Right lobe of liver (tissue), 6 donors: Measurements from ENCODE around the gene ARHGAP30. TPM values are rescaled to one million over a fixed set of nuclear protein-coding genes. Genes with fewer than 3 reads are reported as not detected.

ENCODE experiments used
- ATAC-seq, 4 donors: fragments of 200-7000 bp; cut with Tn5 transposase; one replicate each; pipeline ENCODE4 v1.9.1; 2020; ENCODE audit warnings: mild to moderate bottlenecking in 4 of 4, moderate library complexity in 4 of 4
- DNase-seq, 3 donors: peaks; one replicate each; pipeline ENCODE4 v3.0.0-alpha.2; 2020
- H3K27ac ChIP-seq, 3 donors: fragments of 200-600 bp; one replicate each; pipeline ENCODE4 v1.8.0; 2022
- H3K27me3 ChIP-seq, 2 donors: fragments of 200-600 bp; one replicate each; pipeline ENCODE4 v1.8.0; 2022
- H3K36me3 ChIP-seq, 4 donors: fragments of 200-600 bp; sonication (generic) in 1 of 4; one replicate each; pipeline versions ENCODE4 v1.5.1 to v1.8.0; 2017 to 2022; ENCODE audit warnings: control low read depth in 1 of 4
- H3K4me1 ChIP-seq, 4 donors: fragments of 200-600 bp; sonication (generic) in 1 of 4; one replicate each; pipeline versions ENCODE4 v1.5.1 to v1.8.0; 2017 to 2022; ENCODE audit warnings: control low read depth in 1 of 4
- H3K4me3 ChIP-seq, 3 donors: fragments of 200-600 bp; one replicate each; pipeline ENCODE4 v1.8.0; 2022
- H3K9me3 ChIP-seq, 4 donors: fragments of 200-600 bp; sonication (generic) in 1 of 4; one replicate each; pipeline versions ENCODE4 v1.5.1 to v1.8.0; 2017 to 2022; ENCODE audit warnings: control low read depth in 1 of 4
- POLR2A ChIP-seq: fragments of 450-650 bp; IDR thresholded peaks from one replicate; pipeline ENCODE4 v1.6.1; 2017; ENCODE audit warnings: antibody characterized with exemption, mild to moderate bottlenecking
- WGBS: methylation state at CpG from one replicate; pipeline ENCODE4 v1.1.6; 2018; ENCODE audit warnings: low coverage, low lambda C conversion rate; ENCODE audit not compliant: insufficient coverage; ENCODE audit errors: missing lambda C conversion rate; 5-methylcytosine and 5-hydroxymethylcytosine counted together
- intact Hi-C, 2 donors: fragments of 100-400 bp; cut with DNase I; formaldehyde crosslinking; loops; one replicate each; pipeline versions ENCODE4 v1.11.2 to v1.14.1; 2022
- total RNA-seq, 6 experiments: library from RNA; depleted of rRNA in 2 of 6; stranded (reverse); fragments of >200 nt in 2 of 6; fragmentation: NEBNext Ultra II Directional in 3 of 6; extraction: Animal tissue kit (Norgen Biotek cat#: 25700) in 3 of 6; gene quantifications; one replicate each; pipeline versions ENCODE4 v1.1.0 to v1.2.4, GENCODE V29; 2016 to 2023
- TF ChIP-seq, protein P1 (sequence below), 4 donors: fragments of 200-600 bp in 3 of 4; fragments of 450-650 bp in 1 of 4; IDR thresholded peaks; one replicate each; pipeline versions ENCODE4 v1.5.1 to v1.8.0; 2016 to 2022; ENCODE audit warnings: antibody characterized with exemption in 4 of 4, mild to moderate bottlenecking in 2 of 4
- donor health status: DM: no; HTN: yes; CAD: no.
- donor health status: DM: no; HTN: no; CAD: no.
- donor health status: DM: no; HTN: no; CAD: no.
- donor health status: DM: no; HTN: yes; CAD: no.
- donor health status: DM: no; HTN: yes; CAD: no.

The ARHGAP30 gene
- total RNA-seq, 6 experiments from 2014 or later = 2.8 to 7.4 (median 3.6) TPM

DNA sequence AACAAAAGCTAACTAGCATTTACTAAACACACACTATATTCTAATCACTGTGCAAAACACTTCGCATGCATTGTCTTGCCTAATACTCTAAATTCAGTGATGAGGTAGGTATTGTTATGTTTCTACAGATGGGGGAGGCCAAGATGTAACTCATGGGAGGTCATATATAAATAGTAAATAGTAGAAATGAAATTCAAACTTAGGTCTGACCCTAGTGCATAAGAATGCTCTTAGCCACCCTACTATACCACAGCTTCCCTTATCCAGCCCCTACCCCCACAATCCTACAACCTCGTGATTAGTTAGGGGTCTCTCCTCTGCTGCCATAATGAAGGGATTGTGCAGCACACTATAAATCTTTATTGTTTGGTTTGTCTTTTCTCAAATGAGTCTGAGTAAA lies 44.9 kb upstream of the ARHGAP30 start:
- no peaks in the 10 kb centered on the region for H3K27me3 ChIP-seq
- peaks cover 0 to under 1% (median 0%) of the 10 kb centered on the region in 4 donors for H3K36me3 ChIP-seq
- intact Hi-C loops = no loop called here
- peaks cover 0 to 46% (median 14%) of the 10 kb centered on the region in 4 donors for H3K4me1 ChIP-seq
- DNase-seq = no peak
- no peak overlapping the region for H3K27ac ChIP-seq
- ATAC-seq = no peak
- H3K4me3 ChIP-seq = no peak overlapping the region
- TF ChIP-seq, protein P1, sequence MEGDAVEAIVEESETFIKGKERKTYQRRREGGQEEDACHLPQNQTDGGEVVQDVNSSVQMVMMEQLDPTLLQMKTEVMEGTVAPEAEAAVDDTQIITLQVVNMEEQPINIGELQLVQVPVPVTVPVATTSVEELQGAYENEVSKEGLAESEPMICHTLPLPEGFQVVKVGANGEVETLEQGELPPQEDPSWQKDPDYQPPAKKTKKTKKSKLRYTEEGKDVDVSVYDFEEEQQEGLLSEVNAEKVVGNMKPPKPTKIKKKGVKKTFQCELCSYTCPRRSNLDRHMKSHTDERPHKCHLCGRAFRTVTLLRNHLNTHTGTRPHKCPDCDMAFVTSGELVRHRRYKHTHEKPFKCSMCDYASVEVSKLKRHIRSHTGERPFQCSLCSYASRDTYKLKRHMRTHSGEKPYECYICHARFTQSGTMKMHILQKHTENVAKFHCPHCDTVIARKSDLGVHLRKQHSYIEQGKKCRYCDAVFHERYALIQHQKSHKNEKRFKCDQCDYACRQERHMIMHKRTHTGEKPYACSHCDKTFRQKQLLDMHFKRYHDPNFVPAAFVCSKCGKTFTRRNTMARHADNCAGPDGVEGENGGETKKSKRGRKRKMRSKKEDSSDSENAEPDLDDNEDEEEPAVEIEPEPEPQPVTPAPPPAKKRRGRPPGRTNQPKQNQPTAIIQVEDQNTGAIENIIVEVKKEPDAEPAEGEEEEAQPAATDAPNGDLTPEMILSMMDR (IDR thresholded peaks at IDR 0.05) = no peak
- TF ChIP-seq POLR2A = no peak
- no peaks in the 10 kb centered on the region for H3K9me3 ChIP-seq
- WGBS = 75% methylated on average over 2 of the region's 2 CpGs

DNA sequence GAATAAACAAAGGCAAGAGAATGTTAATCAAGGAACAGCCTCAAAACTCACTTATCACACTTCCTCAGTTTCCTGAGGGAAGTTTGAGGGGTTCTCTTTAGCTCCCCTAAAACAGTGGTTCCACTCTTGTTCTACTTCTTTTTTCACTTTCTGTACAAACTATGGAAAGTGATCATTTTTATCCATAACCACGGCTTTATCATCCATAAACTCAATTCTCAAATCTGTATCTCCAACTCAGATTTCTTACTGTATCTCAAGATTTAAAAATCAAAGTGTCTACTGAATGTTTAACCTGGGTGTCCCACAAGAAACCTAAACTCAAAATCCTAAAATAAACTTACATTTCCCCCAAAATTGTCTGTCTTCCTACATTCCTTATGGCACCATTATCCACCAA lies 44.2 kb upstream of the ARHGAP30 start:
- no peak for TF ChIP-seq POLR2A
- TF ChIP-seq, protein P1 (IDR thresholded peaks at IDR 0.05) = no peak
- Histone ChIP-seq H3K27me3 (no peaks in the 10 kb centered on the region), H3K4me1 (peaks cover 0 to 40% (median 11%) of the 10 kb centered on the region in 4 donors), H3K36me3 (no peaks in the 10 kb centered on the region), H3K9me3 (no peaks in the 10 kb centered on the region), H3K4me3 (no peak overlapping the region), H3K27ac (no peak overlapping the region)
- DNase-seq (no peak), ATAC-seq (no peak)
- WGBS = 47% methylated on average over 1 of the region's 1 CpG
- intact Hi-C loops = no loop called here

DNA sequence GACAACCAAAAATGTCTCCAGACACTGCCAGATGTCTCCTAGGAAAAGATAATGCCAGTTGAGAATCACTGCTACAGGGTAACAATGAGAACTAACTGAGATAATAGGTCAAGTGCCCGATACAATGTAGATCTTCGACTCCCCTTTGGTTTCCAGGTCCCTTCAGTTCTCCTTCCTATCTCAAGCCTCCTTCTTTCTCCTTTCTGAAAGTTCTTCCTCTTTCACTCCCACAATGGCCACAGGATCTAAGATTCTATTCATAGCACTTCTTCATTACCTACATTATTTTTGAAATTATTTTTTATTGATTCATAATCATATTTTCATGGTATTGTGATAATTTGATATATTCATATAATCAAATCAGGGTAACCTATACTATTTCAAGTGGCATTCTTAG lies 41.8 kb upstream of the ARHGAP30 start:
- Histone ChIP-seq H3K27ac (no peak overlapping the region), H3K36me3 (no peaks in the 10 kb centered on the region), H3K9me3 (no peaks in the 10 kb centered on the region), H3K4me1 (peaks cover 0 to 27% (median 8%) of the 10 kb centered on the region in 4 donors), H3K27me3 (no peaks in the 10 kb centered on the region), H3K4me3 (no peak overlapping the region)
- intact Hi-C loops = no loop called here
- ATAC-seq (no peak), DNase-seq (no peak)
- TF ChIP-seq POLR2A = no peak
- TF ChIP-seq, protein P1 (IDR thresholded peaks at IDR 0.05) = no peak
- 79% methylated on average over 2 of the region's 2 CpGs for WGBS

DNA sequence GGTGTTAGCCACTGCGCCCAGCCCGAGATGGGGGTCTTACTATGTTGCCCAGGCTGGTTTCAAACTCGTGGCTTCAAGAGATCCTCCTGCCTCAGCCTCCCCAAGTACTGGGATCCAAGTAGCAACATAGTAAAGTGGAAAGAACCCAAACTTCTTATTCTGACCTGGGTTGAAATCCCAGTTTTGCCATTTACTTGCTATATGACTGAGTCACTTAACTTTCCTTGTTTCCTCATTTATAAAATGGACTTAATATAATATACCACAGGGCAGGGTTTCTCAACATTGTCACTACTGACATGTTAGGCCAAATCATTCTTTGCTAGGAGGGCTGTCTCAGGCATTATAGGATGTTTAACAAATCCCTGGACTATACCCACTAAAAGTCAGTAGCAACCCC lies 41.4 kb upstream of the ARHGAP30 start:
- no peak for DNase-seq
- H3K36me3 ChIP-seq = no peaks in the 10 kb centered on the region
- no CpG with 5 or more reads among the region's 3 CpGs for WGBS
- TF ChIP-seq, protein P1 (IDR thresholded peaks at IDR 0.05) = no peak
- no peak for TF ChIP-seq POLR2A
- no peak for ATAC-seq
- no peaks in the 10 kb centered on the region for H3K27me3 ChIP-seq
- H3K4me1 ChIP-seq = peaks cover 0 to 24% (median 6%) of the 10 kb centered on the region in 4 donors
- intact Hi-C loops = no loop called here
- H3K4me3 ChIP-seq = no peak overlapping the region
- no peaks in the 10 kb centered on the region for H3K9me3 ChIP-seq
- H3K27ac ChIP-seq = no peak overlapping the region

DNA sequence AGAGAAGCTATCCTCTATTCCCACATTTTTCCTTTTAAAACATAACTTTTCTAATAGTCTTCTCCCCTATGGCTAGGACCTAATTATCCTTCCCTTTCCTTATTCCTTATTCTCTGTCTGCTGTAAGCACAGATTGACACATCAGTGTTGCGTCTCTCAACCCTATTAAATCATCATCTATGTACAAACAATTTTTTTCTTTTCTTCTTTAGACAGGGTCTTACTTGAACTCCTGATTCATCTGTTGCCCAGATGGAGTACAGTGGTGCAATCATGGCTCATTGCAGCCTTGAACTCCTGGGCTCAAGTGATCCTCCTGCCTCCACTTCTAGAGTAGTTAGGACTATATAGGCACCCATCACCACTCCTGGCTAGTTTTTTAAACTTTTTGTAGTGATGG lies 36.7 kb upstream of the ARHGAP30 start:
- no peak for ATAC-seq

More for the DNA sequence above, 36.7 kb upstream of the ARHGAP30 start:
- DNase-seq = no peak
- H3K4me1 ChIP-seq = no peaks in the 10 kb centered on the region
- H3K9me3 ChIP-seq = no peaks in the 10 kb centered on the region
- intact Hi-C loops = no loop called here
- 100% methylated on average over 1 of the region's 1 CpG for WGBS
- no peaks in the 10 kb centered on the region for H3K27me3 ChIP-seq
- H3K4me3 ChIP-seq = no peak overlapping the region
- TF ChIP-seq, protein P1 (IDR thresholded peaks at IDR 0.05) = no peak
- no peak for TF ChIP-seq POLR2A
- H3K36me3 ChIP-seq = peaks cover 0 to 10% (median 7%) of the 10 kb centered on the region in 4 donors
- H3K27ac ChIP-seq = no peak overlapping the region
